SK-N-MC (cell line): ENCODE measurements around the gene RPUSD3.

Experiments
- FOXP2 ChIP-seq: optimal IDR thresholded peaks from 2 replicates; pipeline ENCODE3; 2011; ENCODE audit warnings: mild to moderate bottlenecking, moderate library complexity; ENCODE audit not compliant: insufficient read depth; ENCODE audit errors: extremely low read length, control extremely low read depth
- POLR2AphosphoS5 ChIP-seq: IDR thresholded peaks from 2 replicates; pipeline ENCODE4 v1.6.1; 2012; ENCODE audit warnings: mild to moderate bottlenecking, low read depth, low read length, borderline replicate concordance

GRCh38 chr3:9887480-9887879 is 43.7 kb upstream of the RPUSD3 start:
- TF ChIP-seq FOXP2, result no peak
- no peak for TF ChIP-seq POLR2AphosphoS5
